HL-60 (cell line): ENCODE measurements around the gene DAD1.

Source experiments
- DNase-seq, 2 experiments: peaks; one replicate each; pipeline ENCODE4 v3.0.0-alpha.2; 2010 to 2020; ENCODE audit warnings: low read depth in 1 of 2, low spot score in 1 of 2
- H3K27ac ChIP-seq: fragments of 250-450 bp; sonication (Bioruptor Pico); replicated peaks from 2 replicates; pipeline ENCODE4 v1.5.1; 2020; ENCODE audit warnings: mild to moderate bottlenecking, moderate library complexity
- H3K27me3 ChIP-seq: fragments of 250-450 bp; sonication (Bioruptor Pico); 2 replicates; pipeline ENCODE4 v1.5.1; 2021; ENCODE audit warnings: mild to moderate bottlenecking, moderate library complexity; ENCODE audit not compliant: insufficient read depth, poor library complexity, severe bottlenecking
- H3K4me3 ChIP-seq: replicated peaks from 2 replicates; pipeline ENCODE4 v1.5.1; 2011; ENCODE audit warnings: mild to moderate bottlenecking, control low read depth, low read length; ENCODE audit not compliant: insufficient read depth
- CTCF ChIP-seq: IDR thresholded peaks from one replicate; pipeline ENCODE4 v1.5.1; 2011; ENCODE audit warnings: low read length, control low read depth, inconsistent platforms; ENCODE audit not compliant: insufficient read depth
- GABPA ChIP-seq: IDR thresholded peaks from 2 replicates; pipeline ENCODE4 v1.6.1; 2012; ENCODE audit warnings: low read depth
- POLR2AphosphoS5 ChIP-seq: IDR thresholded peaks from 2 replicates; pipeline ENCODE4 v1.6.1; 2012; ENCODE audit warnings: low read depth
- REST ChIP-seq: IDR thresholded peaks from 2 replicates; pipeline ENCODE4 v1.6.1; 2012; ENCODE audit warnings: low read depth; ENCODE audit not compliant: insufficient replicate concordance
- SPI1 ChIP-seq: IDR thresholded peaks from 2 replicates; pipeline ENCODE4 v1.6.1; 2012; ENCODE audit warnings: low read depth, mild to moderate bottlenecking, borderline replicate concordance

The DAD1 gene

GRCh38 chr14:22552001-22552826 is 36.8 kb downstream of the DAD1 start:
- Histone ChIP-seq H3K4me3 (no peak overlapping the region), H3K27ac (peak overlapping the region; percentile 60), H3K27me3 (no peaks in the 10 kb centered on the region)
- TF ChIP-seq SPI1: no peak
- no peak for TF ChIP-seq CTCF
- no peak for TF ChIP-seq POLR2AphosphoS5
- no peak for DNase-seq

GRCh38 chr14:22551605-22551997 is 37.4 kb downstream of the DAD1 start:
- no peak for TF ChIP-seq CTCF
- TF ChIP-seq GABPA: no peak
- no peak for TF ChIP-seq SPI1
- TF ChIP-seq POLR2AphosphoS5: no peak
- no peak for TF ChIP-seq REST
- no peak overlapping the region for H3K4me3 ChIP-seq
- H3K27ac ChIP-seq: peak overlapping the region; percentile 60
- no peaks in the 10 kb centered on the region for H3K27me3 ChIP-seq
- peak in 1 of 2 experiments; percentile 46 for DNase-seq

GRCh38 chr14:22549981-22550673 is 38.9 kb downstream of the DAD1 start:
- TF ChIP-seq GABPA (no peak), REST (no peak), POLR2AphosphoS5 (no peak), CTCF (no peak), SPI1 (no peak)
- H3K4me3 ChIP-seq: no peak overlapping the region
- H3K27ac ChIP-seq: peak overlapping the region; percentile 60
- no peaks in the 10 kb centered on the region for H3K27me3 ChIP-seq
- no peak for DNase-seq
